SU-DHL-6 (cell line): ENCODE data around the gene NCBP1.
A peak's percentile ranks its signal among the peaks of the same experiment; 100 is the strongest.

ENCODE experiments used
- H2AFZ ChIP-seq: fragments of 200-600 bp; sonication (generic); 2 replicates; pipeline ENCODE4 v1.6.1; 2014; ENCODE audit warnings: low read depth, mild to moderate bottlenecking, moderate library complexity, mixed read lengths, antibody characterized with exemption, low read length; ENCODE audit not compliant: severe bottlenecking
- H3F3A ChIP-seq: fragments of 200-600 bp; shearing (Covaris generic); 2 replicates; pipeline ENCODE4 v1.6.0; 2016; ENCODE audit warnings: antibody characterized with exemption, mild to moderate bottlenecking; ENCODE audit not compliant: insufficient read depth
- H3K27ac ChIP-seq: fragments of 200-600 bp; sonication (generic); 2 replicates; pipeline ENCODE4 v1.5.1; 2016; ENCODE audit warnings: low read depth, mild to moderate bottlenecking, low read length, moderate library complexity, mixed read lengths
- H3K27me3 ChIP-seq: fragments of 200-600 bp; sonication (generic), shearing (Covaris generic); 2 replicates; pipeline ENCODE4 v1.6.0; 2014; ENCODE audit warnings: mild to moderate bottlenecking, low read length
- H3K36me3 ChIP-seq: fragments of 200-600 bp; sonication (generic); 2 replicates; pipeline ENCODE4 v1.6.1; 2014; ENCODE audit warnings: mild to moderate bottlenecking, low read length, mixed read lengths
- H3K4me2 ChIP-seq: fragments of 300-600, 200-600 bp; shearing (Covaris generic), sonication (generic); 2 replicates; pipeline ENCODE4 v1.6.0; 2014; ENCODE audit warnings: low read length, low read depth, mild to moderate bottlenecking; ENCODE audit not compliant: poor library complexity, severe bottlenecking
- H3K4me3 ChIP-seq: fragments of 200-600 bp; sonication (generic); 2 replicates; pipeline ENCODE4 v1.5.1; 2014; ENCODE audit warnings: antibody characterized with exemption, low read length, mild to moderate bottlenecking, mixed read lengths; ENCODE audit not compliant: insufficient read depth, poor library complexity, severe bottlenecking
- H3K79me2 ChIP-seq: fragments of 200-600 bp; sonication (generic); 2 replicates; pipeline ENCODE4 v1.6.1; 2014; ENCODE audit warnings: mild to moderate bottlenecking, low read length, moderate library complexity; ENCODE audit not compliant: insufficient read depth
- H3K9ac ChIP-seq: fragments of 200-600 bp; sonication (generic); 2 replicates; pipeline ENCODE4 v1.7.0; 2014; ENCODE audit warnings: mild to moderate bottlenecking, low read length
- H3K9me2 ChIP-seq: fragments of 200-600 bp; sonication (generic); replicated peaks from 2 replicates; pipeline ENCODE4 v1.6.1; 2014; ENCODE audit warnings: low read length; ENCODE audit not compliant: insufficient read depth
- H3K9me3 ChIP-seq: fragments of 200-600 bp; sonication (generic); 2 replicates; pipeline ENCODE4 v1.6.1; 2014; ENCODE audit warnings: low read length, mixed read lengths; ENCODE audit not compliant: insufficient read depth
- H4K20me1 ChIP-seq: fragments of 200-600 bp; sonication (generic); 2 replicates; pipeline ENCODE4 v1.6.1; 2014; ENCODE audit warnings: low read depth, mild to moderate bottlenecking, antibody characterized with exemption, low read length, moderate library complexity, mixed read lengths
- CTCF ChIP-seq: fragments of 200-600 bp; sonication (generic); IDR thresholded peaks from one replicate; pipeline ENCODE4 v1.5.1; 2017; ENCODE audit warnings: antibody characterized with exemption, mild to moderate bottlenecking, low read length, moderate library complexity; ENCODE audit not compliant: insufficient read depth, poor library complexity, severe bottlenecking
- EZH2phosphoT487 ChIP-seq: fragments of 200-600 bp; sonication (generic), shearing (Covaris generic); conservative IDR thresholded peaks from 2 replicates; pipeline ENCODE4 v1.6.1; 2018; ENCODE audit warnings: mild to moderate bottlenecking, antibody characterized with exemption, low read length, moderate library complexity, mixed read lengths

NCBP1 gene

GRCh38 chr9:97694769-97695168 is 61.1 kb downstream of the NCBP1 start:
- H3K36me3 ChIP-seq: no peaks in the 10 kb centered on the region
- H3K9ac ChIP-seq: no peak overlapping the region
- H2AFZ ChIP-seq: no peak overlapping the region
- H3K27me3 ChIP-seq: no peaks in the 10 kb centered on the region
- no peak overlapping the region for H3K4me3 ChIP-seq
- no peak overlapping the region for H3K27ac ChIP-seq
- H3K9me3 ChIP-seq: no peaks in the 10 kb centered on the region
- peak overlapping the region; percentile 73 for H3K4me2 ChIP-seq
- TF ChIP-seq EZH2phosphoT487: no peak
- TF ChIP-seq CTCF: no peak
- no peaks in the 10 kb centered on the region for H3K9me2 ChIP-seq
- no peaks in the 10 kb centered on the region for H4K20me1 ChIP-seq
- peaks cover 3% of the 10 kb centered on the region; the same call in 1 of the 2 replicates for H3F3A ChIP-seq
- peaks cover 37% of the 10 kb centered on the region for H3K79me2 ChIP-seq

DNA sequence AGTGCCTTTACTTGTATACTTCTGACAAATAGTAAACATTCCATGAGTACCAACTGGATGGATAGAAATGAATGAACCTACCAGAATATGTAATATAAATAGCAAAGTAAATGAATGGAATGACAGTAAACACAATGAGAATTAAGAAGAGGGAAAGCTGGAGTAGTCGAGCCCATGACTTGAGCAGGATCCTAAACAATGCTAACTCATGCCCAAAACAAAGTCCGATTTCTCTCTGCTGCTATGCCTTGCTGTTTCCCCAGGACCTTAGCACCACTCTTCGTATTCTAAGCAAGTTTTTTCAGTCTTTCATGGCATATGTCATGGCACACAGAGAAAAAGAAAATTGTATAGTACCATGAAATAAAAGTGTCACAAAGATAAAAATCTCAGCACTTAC is 61.8 kb downstream of the NCBP1 start:
- no peak overlapping the region for H3K4me3 ChIP-seq
- H3K4me2 ChIP-seq: peak overlapping the region; percentile 73

DNA sequence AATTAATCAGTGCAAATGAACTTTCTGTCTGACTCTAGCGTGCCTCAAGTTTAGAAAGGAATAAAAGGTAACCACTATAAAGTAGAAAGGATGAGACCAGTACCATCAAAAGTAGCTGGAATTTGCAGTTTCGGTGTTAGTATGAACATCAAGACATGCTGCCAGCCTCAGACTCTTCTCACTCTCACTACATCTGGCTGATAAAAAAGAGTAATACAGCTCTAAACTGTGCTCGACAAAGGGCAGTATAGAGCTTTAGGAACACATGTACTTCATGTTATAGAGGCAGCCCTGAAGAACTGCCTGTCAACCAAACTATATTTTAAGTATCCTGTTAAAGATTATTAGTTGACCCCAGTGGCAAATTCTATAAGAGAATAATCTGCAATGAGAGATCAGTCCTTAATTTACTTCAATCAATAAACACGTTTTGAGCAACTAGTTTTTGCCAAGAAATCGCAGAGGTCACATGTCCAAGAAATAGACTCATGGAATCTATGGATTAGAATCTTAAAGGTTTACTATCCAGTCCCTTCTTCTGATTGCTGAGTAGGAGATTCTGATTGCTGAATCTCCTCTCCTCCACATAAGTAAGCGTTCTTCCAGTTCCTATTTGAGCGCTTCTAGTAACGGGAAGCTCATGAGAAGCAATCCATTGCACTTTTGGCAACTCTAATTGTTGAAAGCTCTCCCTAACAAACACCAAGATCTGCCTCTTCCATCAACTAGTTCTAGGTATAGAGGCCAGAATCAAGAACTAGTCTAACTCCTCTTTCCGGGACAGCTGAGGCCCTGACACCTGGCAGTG is 62.6 kb downstream of the NCBP1 start:
- Histone ChIP-seq H3K27ac (peak overlapping the region; percentile 65), H3K9ac (peak overlapping the region; percentile 80)
- TF ChIP-seq CTCF (no peak), EZH2phosphoT487 (no peak)

More for the DNA sequence above, 61.8 kb downstream of the NCBP1 start:
- peaks cover 37% of the 10 kb centered on the region for H3K79me2 ChIP-seq
- H3K36me3 ChIP-seq: no peaks in the 10 kb centered on the region
- H3K27ac ChIP-seq: no peak overlapping the region
- H4K20me1 ChIP-seq: no peaks in the 10 kb centered on the region
- no peaks in the 10 kb centered on the region for H3K9me3 ChIP-seq
- H3K9me2 ChIP-seq: no peaks in the 10 kb centered on the region
- no peak for TF ChIP-seq CTCF
- no peak for TF ChIP-seq EZH2phosphoT487
- no peaks in the 10 kb centered on the region for H3F3A ChIP-seq
- H2AFZ ChIP-seq: no peak overlapping the region
- no peaks in the 10 kb centered on the region for H3K27me3 ChIP-seq
- H3K9ac ChIP-seq: peak overlapping the region; percentile 80

More for the DNA sequence above, 62.6 kb downstream of the NCBP1 start:
- Histone ChIP-seq H2AFZ (peak overlapping the region; percentile 94), H3F3A (no peaks in the 10 kb centered on the region), H3K4me2 (peak overlapping the region; percentile 73), H3K4me3 (peak overlapping the region; percentile 79), H3K9me2 (no peaks in the 10 kb centered on the region), H3K27me3 (no peaks in the 10 kb centered on the region), H4K20me1 (no peaks in the 10 kb centered on the region), H3K36me3 (no peaks in the 10 kb centered on the region), H3K79me2 (peaks cover 37% of the 10 kb centered on the region), H3K9me3 (no peaks in the 10 kb centered on the region)
